HEK293T (cell line): ENCODE data around the gene BMPER.

ENCODE experiments used
- BHLHE40 ChIP-seq: fragments of 450-650 bp; IDR thresholded peaks from 2 replicates; pipeline ENCODE4 v1.6.1; 2016; ENCODE audit warnings: mild to moderate bottlenecking, moderate library complexity, borderline replicate concordance
- FOXA1 ChIP-seq: fragments of 450-650 bp; IDR thresholded peaks from 2 replicates; pipeline ENCODE4 v1.6.1; 2016; ENCODE audit warnings: mild to moderate bottlenecking
- HDGF ChIP-seq: fragments of 450-650 bp; IDR thresholded peaks from 2 replicates; pipeline ENCODE4 v1.6.1; 2017; ENCODE audit warnings: antibody characterized with exemption, borderline replicate concordance
- NFRKB ChIP-seq: fragments of 450-650 bp; IDR thresholded peaks from 2 replicates; pipeline ENCODE4 v1.6.1; 2016; ENCODE audit warnings: mild to moderate bottlenecking, moderate library complexity
- SP1 ChIP-seq: fragments of 450-650 bp; IDR thresholded peaks from 2 replicates; pipeline ENCODE4 v1.6.1; 2017
- TARDBP ChIP-seq: fragments of 450-650 bp; IDR thresholded peaks from 2 replicates; pipeline ENCODE4 v1.6.1; 2016

GRCh38 chr7:34087892-34088891, 182.9 kb downstream of the BMPER start:
- no peak for TF ChIP-seq SP1
- no peak for TF ChIP-seq BHLHE40
- no peak for TF ChIP-seq FOXA1
- no peak for TF ChIP-seq HDGF
- TF ChIP-seq TARDBP: no peak
- no peak for TF ChIP-seq NFRKB
